ENCODE data around the gene RNF222. TPM values are rescaled to one million over a fixed set of nuclear protein-coding genes. Genes with fewer than 3 reads are reported as not detected.
"Not testable (repeated sequence)": the region's sequence is repeated elsewhere in the genome, so short reads cannot be mapped to it uniquely, and the experiment has no call there.

Gene RNF222
- total RNA-seq, 1 experiment from 2014 or later, result not detected

DNA sequence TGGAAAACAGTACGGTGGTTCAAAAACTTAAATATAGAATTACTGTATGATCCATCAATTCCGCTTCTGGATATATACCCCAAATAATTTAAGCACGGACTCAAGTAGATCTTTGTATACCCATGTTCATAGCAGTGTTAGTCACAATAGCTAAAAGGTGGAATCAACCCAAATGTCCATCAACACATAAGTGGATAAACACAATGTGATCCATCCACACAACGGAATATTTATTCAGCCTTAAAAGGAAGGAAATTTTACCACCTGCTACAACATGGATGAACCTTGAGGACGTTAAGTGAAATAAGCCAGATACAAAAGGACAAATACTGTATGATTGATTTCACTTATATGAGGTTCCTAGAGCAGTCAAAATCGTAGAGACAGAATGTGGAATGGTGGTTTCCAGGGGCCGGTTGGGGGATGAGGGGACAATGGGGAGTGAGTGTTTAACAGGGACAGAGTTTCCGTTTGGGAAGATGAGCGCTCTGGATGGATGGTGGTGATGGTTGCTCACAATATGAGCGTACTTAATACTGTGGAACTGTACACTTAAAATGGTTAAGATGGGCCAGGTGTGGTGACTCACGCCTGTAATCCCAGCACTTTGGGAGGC lies 5.4 kb upstream of the RNF222 start:
- no TSS peak for BruUV-seq (replicated peaks)
- ChIA-PET POLR2A (interaction anchor here (0.6 kb wide), 1 partner anchor 226 kb away, joined by 3 read pairs; no protein-coding TSS in a partner anchor), CTCF (interaction anchor here (2.2 kb wide), 1 partner anchor 20 kb away, joined by 5 read pairs; the partner anchor contains the start of gene RPL26)
- TF ChIP-seq, protein P1, sequence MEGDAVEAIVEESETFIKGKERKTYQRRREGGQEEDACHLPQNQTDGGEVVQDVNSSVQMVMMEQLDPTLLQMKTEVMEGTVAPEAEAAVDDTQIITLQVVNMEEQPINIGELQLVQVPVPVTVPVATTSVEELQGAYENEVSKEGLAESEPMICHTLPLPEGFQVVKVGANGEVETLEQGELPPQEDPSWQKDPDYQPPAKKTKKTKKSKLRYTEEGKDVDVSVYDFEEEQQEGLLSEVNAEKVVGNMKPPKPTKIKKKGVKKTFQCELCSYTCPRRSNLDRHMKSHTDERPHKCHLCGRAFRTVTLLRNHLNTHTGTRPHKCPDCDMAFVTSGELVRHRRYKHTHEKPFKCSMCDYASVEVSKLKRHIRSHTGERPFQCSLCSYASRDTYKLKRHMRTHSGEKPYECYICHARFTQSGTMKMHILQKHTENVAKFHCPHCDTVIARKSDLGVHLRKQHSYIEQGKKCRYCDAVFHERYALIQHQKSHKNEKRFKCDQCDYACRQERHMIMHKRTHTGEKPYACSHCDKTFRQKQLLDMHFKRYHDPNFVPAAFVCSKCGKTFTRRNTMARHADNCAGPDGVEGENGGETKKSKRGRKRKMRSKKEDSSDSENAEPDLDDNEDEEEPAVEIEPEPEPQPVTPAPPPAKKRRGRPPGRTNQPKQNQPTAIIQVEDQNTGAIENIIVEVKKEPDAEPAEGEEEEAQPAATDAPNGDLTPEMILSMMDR (IDR thresholded peaks at IDR 0.05; ENCODE audit: unreplicated experiment), result no peak
- Mint-ChIP-seq H3K36me3 (ENCODE audit: insufficient read depth, unreplicated experiment) (no peaks in the 10 kb centered on the region), H3K27me3 (ENCODE audit: insufficient read depth, unreplicated experiment) (peaks cover 13% of the 10 kb centered on the region), H3K9me3 (ENCODE audit: unreplicated experiment) (peaks cover 7% of the 10 kb centered on the region), H3K4me1 (ENCODE audit: insufficient read depth, unreplicated experiment) (peaks cover under 1% of the 10 kb centered on the region), H3K4me3 (ENCODE audit: unreplicated experiment) (no peak overlapping the region), H3K27ac (ENCODE audit: low read depth, unreplicated experiment) (no peak overlapping the region)
- intact Hi-C loops (cut with micrococcal nuclease), result no loop called here
- DNase-seq (ENCODE audit: unreplicated experiment), result no peak

DNA sequence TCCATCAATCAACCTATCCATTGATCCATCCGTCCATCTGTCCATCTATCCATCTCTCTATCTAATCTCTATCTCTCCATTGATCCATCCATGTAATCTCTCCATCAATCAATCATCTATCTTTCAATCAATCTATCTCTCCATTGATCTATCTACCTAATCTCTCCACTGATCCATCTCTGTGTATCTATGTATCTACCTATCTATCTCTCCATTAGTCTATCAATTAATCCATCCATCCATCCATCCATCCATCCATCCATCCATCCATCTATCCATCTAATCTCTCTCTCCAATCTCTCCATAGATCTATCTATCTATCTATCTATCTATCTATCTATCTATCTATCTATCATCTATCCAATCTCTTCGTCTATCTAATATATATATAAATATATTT lies 3.5 kb upstream of the RNF222 start:
- H3K4me1 Mint-ChIP-seq (ENCODE audit: insufficient read depth, unreplicated experiment), result no peaks in the 10 kb centered on the region
- H3K9me3 Mint-ChIP-seq (ENCODE audit: unreplicated experiment), result peaks cover 7% of the 10 kb centered on the region
- no peaks in the 10 kb centered on the region for H3K36me3 Mint-ChIP-seq (ENCODE audit: insufficient read depth, unreplicated experiment)
- ChIA-PET CTCF (interaction anchor here (0.7 kb wide), 1 partner anchor 9 kb away, joined by 3 read pairs; no protein-coding TSS in a partner anchor), POLR2A (no interaction called here)
- BruUV-seq (replicated peaks), result no TSS peak
- H3K27ac Mint-ChIP-seq (ENCODE audit: low read depth, unreplicated experiment), result no peak overlapping the region
- peaks cover 22% of the 10 kb centered on the region for H3K27me3 Mint-ChIP-seq (ENCODE audit: insufficient read depth, unreplicated experiment)
- TF ChIP-seq, protein P1 (IDR thresholded peaks at IDR 0.05; ENCODE audit: unreplicated experiment), result no peak
- H3K4me3 Mint-ChIP-seq (ENCODE audit: unreplicated experiment), result no peak overlapping the region
- DNase-seq (ENCODE audit: unreplicated experiment), result no peak
- intact Hi-C loops (cut with micrococcal nuclease), result no loop called here

DNA sequence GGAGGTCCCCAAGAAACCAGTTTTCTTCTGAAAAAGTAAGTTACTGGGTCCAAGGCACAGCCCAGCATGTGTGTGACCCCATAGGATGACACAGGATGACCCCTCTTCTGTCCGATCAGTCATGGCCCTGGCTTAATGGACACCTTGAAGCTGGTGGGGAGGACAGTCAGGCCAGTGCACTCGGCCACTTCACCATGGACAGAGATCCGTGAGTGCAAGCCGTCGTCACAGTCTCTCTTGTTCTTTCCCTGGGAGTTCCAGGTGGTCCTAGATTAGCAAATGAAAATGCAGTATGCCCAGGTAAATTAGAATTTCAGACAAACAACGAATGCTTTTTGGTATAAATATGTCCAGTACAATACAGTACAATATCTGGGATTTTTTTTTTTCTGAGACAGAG lies 1.4 kb upstream of the RNF222 start:
- intact Hi-C loops (cut with micrococcal nuclease), result no loop called here
- ChIA-PET POLR2A (no interaction called here), CTCF (no interaction called here)
- no peak overlapping the region for H3K4me3 Mint-ChIP-seq (ENCODE audit: unreplicated experiment)
- peaks cover 7% of the 10 kb centered on the region for H3K9me3 Mint-ChIP-seq (ENCODE audit: unreplicated experiment)
- H3K27me3 Mint-ChIP-seq (ENCODE audit: insufficient read depth, unreplicated experiment), result peaks cover 24% of the 10 kb centered on the region
- no peak for DNase-seq (ENCODE audit: unreplicated experiment)
- no TSS peak for BruUV-seq (replicated peaks)
- TF ChIP-seq, protein P1 (IDR thresholded peaks at IDR 0.05; ENCODE audit: unreplicated experiment), result no peak
- no peak overlapping the region for H3K27ac Mint-ChIP-seq (ENCODE audit: low read depth, unreplicated experiment)
- peaks cover 2% of the 10 kb centered on the region for H3K4me1 Mint-ChIP-seq (ENCODE audit: insufficient read depth, unreplicated experiment)
- no peaks in the 10 kb centered on the region for H3K36me3 Mint-ChIP-seq (ENCODE audit: insufficient read depth, unreplicated experiment)

DNA sequence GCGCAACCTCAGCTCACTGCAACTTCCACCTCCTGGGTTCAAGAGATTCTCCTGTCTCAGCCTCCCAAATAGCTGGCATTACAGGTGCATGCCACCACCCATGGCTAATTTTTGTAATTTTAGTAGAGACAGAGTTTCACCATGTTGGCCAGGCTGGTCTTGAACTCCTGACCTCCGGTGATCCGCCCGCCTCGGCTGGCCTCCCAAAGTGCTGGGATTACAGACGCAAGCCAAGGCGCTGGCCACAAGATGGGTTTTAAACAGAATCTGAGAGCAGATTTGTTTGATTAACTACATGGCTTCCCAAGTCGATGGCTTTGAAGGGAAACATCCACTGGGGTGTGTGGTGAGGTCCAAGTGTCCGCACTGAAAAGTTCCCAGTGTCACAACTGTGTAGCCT lies 3.1 kb downstream of the RNF222 start:
- H3K4me1 Mint-ChIP-seq (ENCODE audit: insufficient read depth, unreplicated experiment); H3K9me3 Mint-ChIP-seq (ENCODE audit: unreplicated experiment); intact Hi-C loops (cut with micrococcal nuclease); H3K36me3 Mint-ChIP-seq (ENCODE audit: insufficient read depth, unreplicated experiment); BruUV-seq (replicated peaks); DNase-seq (ENCODE audit: unreplicated experiment); H3K4me3 Mint-ChIP-seq (ENCODE audit: unreplicated experiment); H3K27ac Mint-ChIP-seq (ENCODE audit: low read depth, unreplicated experiment): not testable (repeated sequence)
- ChIA-PET POLR2A (interaction anchor here (1.7 to 2.3 kb wide), 2 partner anchors 11 to 14 kb away, joined by 3 to 18 read pairs; partner anchors contain the start of gene RPL26), CTCF (interaction anchor here (0.6 to 2.3 kb wide), 3 partner anchors 11 to 1128 kb away, joined by 4 to 9 read pairs (median 7); no protein-coding TSS in a partner anchor)
- H3K27me3 Mint-ChIP-seq (ENCODE audit: insufficient read depth, unreplicated experiment), result peaks cover 12% of the 10 kb centered on the region

Data from MCF 10A (cell line).